Measurements from ENCODE around the gene TUB.

- TF ChIP-seq CTCF (conservative IDR thresholded peaks at IDR 0.05 in 1 of 2, IDR thresholded peaks at IDR 0.05 in 1 of 2; ENCODE audit: low read depth in 1 of 2, low read length in 2 of 2) = no peak
- TF ChIP-seq EZH2 (IDR thresholded peaks at IDR 0.05; ENCODE audit: low read length, missing control alignments) = no peak
Observed at GRCh38 chr11:8055836-8056526, 25.0 kb upstream of the TUB start.

All from fibroblast of lung (primary cell).